Measurements from ENCODE around the gene GAS2. TPM values are rescaled to one million over a fixed set of nuclear protein-coding genes. Genes with fewer than 3 reads are reported as not detected.

Gene GAS2
- total and polyA plus RNA-seq, 5 donors = 1.9 to 12.3 (median 7.9) TPM

GRCh38 chr11:22828373-22828772 is 162.0 kb downstream of the GAS2 start:
- WGBS = 60% methylated on average over 6 of the region's 6 CpGs
- Histone ChIP-seq H3K27me3 (ENCODE audit: control insufficient read depth, insufficient read depth) (no peaks in the 10 kb centered on the region), H3K27ac (ENCODE audit: low read length) (no peak overlapping the region), H3K9me3 (ENCODE audit: control insufficient read depth, low read length) (no peaks in the 10 kb centered on the region), H3K4me1 (ENCODE audit: control insufficient read depth, insufficient read depth, low read length) (no peaks in the 10 kb centered on the region), H3K4me3 (ENCODE audit: low read length) (peak overlapping the region; percentile 72)
- intact Hi-C loops (cut with DNase I) = no loop called here
- DNase-seq (no peak), ATAC-seq (no peak)

GRCh38 chr11:22829231-22830081 is 163.0 kb downstream of the GAS2 start, which contains the start of gene SVIP:
TSS of gene SVIP (minus strand) at chr11:22829801. CDS start at chr11:22829748, 53 bp downstream.
- H3K9me3 ChIP-seq (ENCODE audit: control insufficient read depth, low read length) = no peaks in the 10 kb centered on the region
- WGBS = under 1% methylated on average over 79 of the region's 79 CpGs
- H3K27me3 ChIP-seq (ENCODE audit: control insufficient read depth, insufficient read depth) = no peaks in the 10 kb centered on the region
- ATAC-seq = peak; percentile 100
- peak within 1 kb of the TSS; percentile 18 for H3K27ac ChIP-seq (ENCODE audit: low read length)
- DNase-seq = peak; percentile 94 to 97 (median 97)
- peak within 1 kb of the TSS; percentile 72 for H3K4me3 ChIP-seq (ENCODE audit: low read length)
- intact Hi-C loops (cut with DNase I) = no loop called here
- H3K4me1 ChIP-seq (ENCODE audit: control insufficient read depth, insufficient read depth, low read length) = no peaks in the 10 kb centered on the region

- no peak for ATAC-seq
- WGBS = 14% methylated on average over 4 of the region's 4 CpGs
- H3K27ac ChIP-seq (ENCODE audit: low read length) = no peak overlapping the region
- intact Hi-C loops (cut with DNase I) = no loop called here
- H3K4me3 ChIP-seq (ENCODE audit: low read length) = peak overlapping the region; percentile 72
- DNase-seq = no peak
- no peaks in the 10 kb centered on the region for H3K27me3 ChIP-seq (ENCODE audit: control insufficient read depth, insufficient read depth)
- H3K4me1 ChIP-seq (ENCODE audit: control insufficient read depth, insufficient read depth, low read length) = no peaks in the 10 kb centered on the region
- no peaks in the 10 kb centered on the region for H3K9me3 ChIP-seq (ENCODE audit: control insufficient read depth, low read length)
Measured at GRCh38 chr11:22830082-22830414, 163.6 kb downstream of the GAS2 start.

- no peaks in the 10 kb centered on the region for H3K4me1 ChIP-seq (ENCODE audit: control insufficient read depth, insufficient read depth, low read length)
- ATAC-seq = no peak
- 64% methylated on average over 3 of the region's 3 CpGs for WGBS
Measured at GRCh38 chr11:22832315-22833015, 166.1 kb downstream of the GAS2 start.

GRCh38 chr11:22846726-22847125 is 180.3 kb downstream of the GAS2 start:
- H3K4me3 ChIP-seq (ENCODE audit: low read length) = no peak overlapping the region
- no peak for DNase-seq
- H3K4me1 ChIP-seq (ENCODE audit: control insufficient read depth, insufficient read depth, low read length) = no peaks in the 10 kb centered on the region
- H3K27ac ChIP-seq (ENCODE audit: low read length) = no peak overlapping the region
- H3K27me3 ChIP-seq (ENCODE audit: control insufficient read depth, insufficient read depth) = no peaks in the 10 kb centered on the region
- ATAC-seq = no peak
- intact Hi-C loops (cut with DNase I) = no loop called here
- 94% methylated on average over 1 of the region's 1 CpG for WGBS
- no peaks in the 10 kb centered on the region for H3K9me3 ChIP-seq (ENCODE audit: control insufficient read depth, low read length)

More at GRCh38 chr11:22832315-22833015, 166.1 kb downstream of the GAS2 start:
- Histone ChIP-seq H3K27ac (ENCODE audit: low read length) (no peak overlapping the region), H3K4me3 (ENCODE audit: low read length) (no peak overlapping the region), H3K9me3 (ENCODE audit: control insufficient read depth, low read length) (no peaks in the 10 kb centered on the region), H3K27me3 (ENCODE audit: control insufficient read depth, insufficient read depth) (no peaks in the 10 kb centered on the region)
- intact Hi-C loops (cut with DNase I) = no loop called here
- no peak for DNase-seq

- Histone ChIP-seq H3K9me3 (ENCODE audit: control insufficient read depth, low read length) (no peaks in the 10 kb centered on the region), H3K27me3 (ENCODE audit: control insufficient read depth, insufficient read depth) (no peaks in the 10 kb centered on the region), H3K27ac (ENCODE audit: low read length) (no peak overlapping the region), H3K4me3 (ENCODE audit: low read length) (no peak overlapping the region), H3K4me1 (ENCODE audit: control insufficient read depth, insufficient read depth, low read length) (no peaks in the 10 kb centered on the region)
- intact Hi-C loops (cut with DNase I) = no loop called here
- DNase-seq (no peak), ATAC-seq (no peak)
Measured at GRCh38 chr11:22851477-22851876, 185.1 kb downstream of the GAS2 start.

GRCh38 chr11:22859756-22860155 is 193.3 kb downstream of the GAS2 start:
- intact Hi-C loops (cut with DNase I) = no loop called here
- ATAC-seq = no peak
- H3K4me3 ChIP-seq (ENCODE audit: low read length) = no peak overlapping the region
- H3K4me1 ChIP-seq (ENCODE audit: control insufficient read depth, insufficient read depth, low read length) = no peaks in the 10 kb centered on the region
- 88% methylated on average over 6 of the region's 6 CpGs for WGBS
- no peaks in the 10 kb centered on the region for H3K9me3 ChIP-seq (ENCODE audit: control insufficient read depth, low read length)
- H3K27ac ChIP-seq (ENCODE audit: low read length) = no peak overlapping the region
- no peak for DNase-seq
- H3K27me3 ChIP-seq (ENCODE audit: control insufficient read depth, insufficient read depth) = no peaks in the 10 kb centered on the region

- ATAC-seq = no peak
- intact Hi-C loops (cut with DNase I) = no loop called here
- H3K4me1 ChIP-seq (ENCODE audit: control insufficient read depth, insufficient read depth, low read length) = no peaks in the 10 kb centered on the region
- no peak within 1 kb of the TSS for H3K27ac ChIP-seq (ENCODE audit: low read length)
- no peak for DNase-seq
- H3K4me3 ChIP-seq (ENCODE audit: low read length) = no peak within 1 kb of the TSS
- no peaks in the 10 kb centered on the region for H3K9me3 ChIP-seq (ENCODE audit: control insufficient read depth, low read length)
- whole genome bisulfite sequencing = 98% methylated on average over 4 of the region's 4 CpGs
- no peaks in the 10 kb centered on the region for H3K27me3 ChIP-seq (ENCODE audit: control insufficient read depth, insufficient read depth)
Measured at GRCh38 chr11:22860241-22860640, 193.8 kb downstream of the GAS2 start, which contains the start of gene CCDC179. TSS of gene CCDC179 (minus strand) at chr11:22860474. CDS start at chr11:22860421, 53 bp downstream.

Other genes starting within 250 kb of the GAS2 start
- gene FANCF, start 40.8 kb upstream of the GAS2 start, total RNA-seq = 1 to 10 TPM; 4.1 to 7.1 (median 6.3) TPM
- gene FANCF, start 40.8 kb upstream of the GAS2 start, polyA plus RNA-seq = 3.8 TPM
- gene SVIP, start 163.2 kb downstream of the GAS2 start, total RNA-seq = 10 to 100 TPM; 28.0 to 53.5 (median 39.3) TPM
- 20.2 TPM for gene SVIP, start 163.2 kb downstream of the GAS2 start, polyA plus RNA-seq
- not detected for gene CCDC179, start 193.9 kb downstream of the GAS2 start, total RNA-seq
- not detected for gene CCDC179, start 193.9 kb downstream of the GAS2 start, polyA plus RNA-seq